HG02938 (cell line): ENCODE results near the gene SPRR2G.
"Not testable (repeated sequence)": the region's sequence is repeated elsewhere in the genome, so short reads cannot be mapped to it uniquely, and the experiment has no call there.

Experiments used
- ATAC-seq: cut with Tn5 transposase; IDR thresholded peaks from one replicate; pipeline ENCODE4 v1.9.1; 2021; ENCODE audit warnings: mild to moderate bottlenecking, moderate library complexity; ENCODE audit not compliant: unreplicated experiment

The SPRR2G gene

GRCh38 chr1:153150846-153151245 is at the start of gene SPRR2G:
TSS of gene SPRR2G (minus strand) at chr1:153150890. CDS start at chr1:153150110, 780 bp downstream.
- ATAC-seq: no peak

DNA sequence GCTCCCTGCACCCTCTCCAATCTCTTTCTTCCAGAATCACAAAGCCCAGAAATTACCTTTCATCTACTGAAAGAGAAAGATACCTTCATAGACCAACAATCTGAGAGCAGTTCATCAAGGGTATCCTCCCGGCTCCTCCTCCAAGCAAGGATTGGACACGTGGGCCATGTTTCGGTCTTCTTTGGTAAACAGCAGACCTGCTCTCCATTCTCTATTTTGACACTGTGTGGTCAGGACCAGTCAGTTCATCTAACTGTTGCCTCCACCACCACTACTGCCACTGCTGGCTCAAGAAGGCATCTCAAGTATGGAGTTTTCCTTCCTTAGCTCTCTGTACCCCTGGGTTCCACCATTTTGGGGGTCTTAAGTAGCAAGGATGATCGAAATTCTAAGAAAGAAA is 44.5 kb upstream of the SPRR2G start:
- no peak for ATAC-seq

GRCh38 chr1:153194331-153195050 is 43.8 kb upstream of the SPRR2G start:
- no peak for ATAC-seq

GRCh38 chr1:153192697-153193096 is 42.0 kb upstream of the SPRR2G start:
- ATAC-seq: no peak

DNA sequence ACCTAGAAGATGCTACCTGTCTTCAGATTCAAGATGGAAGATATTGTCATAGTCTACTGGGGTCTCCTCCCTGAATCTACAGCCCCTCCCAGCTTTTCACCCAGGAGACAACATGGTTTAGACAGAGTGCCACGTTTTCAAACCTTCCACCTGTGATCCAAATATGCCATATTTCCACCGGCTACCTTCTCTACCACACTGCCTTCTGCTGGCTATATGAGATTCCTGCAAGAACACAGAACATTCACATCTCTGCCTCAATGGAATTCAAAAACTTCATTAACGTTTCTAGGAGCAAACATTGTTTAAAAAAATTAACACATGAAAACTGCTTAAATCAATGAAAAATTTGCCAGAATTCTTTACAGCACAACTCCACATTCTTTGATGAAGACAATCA is 39.7 kb upstream of the SPRR2G start:
- no peak for ATAC-seq

- not testable (repeated sequence) for ATAC-seq
Measured at GRCh38 chr1:153188301-153188700, 37.6 kb upstream of the SPRR2G start.

DNA sequence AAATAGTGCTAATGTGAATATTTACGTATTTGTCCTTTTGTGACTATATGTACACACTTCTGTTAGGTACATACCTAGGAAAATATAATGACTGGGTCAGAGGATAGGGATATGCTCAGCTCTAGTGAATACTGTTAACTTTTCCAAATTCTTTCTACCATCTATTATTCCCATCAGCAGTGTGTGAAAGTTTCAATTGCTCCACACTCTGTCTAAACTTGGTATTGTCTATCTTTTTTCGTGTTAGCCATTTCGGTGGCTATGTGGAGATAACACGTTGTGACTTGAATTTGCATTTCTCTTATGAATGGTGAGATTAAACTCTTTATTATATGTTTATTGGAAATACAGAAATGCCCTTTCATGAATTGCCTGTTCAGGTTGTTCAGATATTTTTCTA is 29.9 kb upstream of the SPRR2G start:
- no peak for ATAC-seq

DNA sequence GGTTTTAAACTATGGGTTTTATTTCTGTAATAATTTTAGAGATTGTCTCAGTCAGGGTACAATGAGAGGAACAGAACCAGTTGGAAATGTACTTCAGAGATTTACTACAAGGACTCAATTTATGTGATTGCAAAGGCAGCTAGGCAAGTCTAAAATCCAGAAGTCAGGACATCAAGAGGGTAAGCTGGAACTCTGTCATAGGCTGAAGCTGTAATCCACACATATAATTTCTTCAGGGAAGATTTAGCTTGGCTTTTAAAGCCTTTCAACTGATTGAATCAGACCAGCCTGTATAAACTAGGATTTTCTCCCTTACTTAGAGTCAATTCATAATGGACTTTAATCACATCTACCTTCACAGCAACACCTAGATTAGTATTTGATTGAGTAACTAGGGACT is 28.2 kb upstream of the SPRR2G start:
- ATAC-seq: no peak

DNA sequence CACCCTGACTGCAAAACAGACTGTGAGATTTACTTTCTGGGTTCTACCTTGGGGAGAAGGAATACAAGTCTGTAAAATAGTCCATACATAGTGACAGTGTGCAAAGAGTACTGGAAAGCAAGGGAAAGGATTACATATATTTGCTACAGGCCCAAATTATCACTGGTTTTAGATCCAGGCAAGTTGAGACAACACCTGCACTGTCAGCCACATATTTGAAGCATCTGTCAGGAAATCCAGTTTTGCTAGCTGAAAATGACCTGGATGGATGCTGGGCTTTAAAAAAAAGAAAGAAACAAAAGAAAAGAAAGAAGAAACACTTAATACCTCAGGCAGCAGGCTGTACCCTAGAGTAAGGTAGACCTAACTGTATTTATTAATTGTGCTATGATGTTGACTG is 23.9 kb upstream of the SPRR2G start:
- no peak for ATAC-seq

GRCh38 chr1:153168686-153169085 is 18.0 kb upstream of the SPRR2G start:
- no peak for ATAC-seq

DNA sequence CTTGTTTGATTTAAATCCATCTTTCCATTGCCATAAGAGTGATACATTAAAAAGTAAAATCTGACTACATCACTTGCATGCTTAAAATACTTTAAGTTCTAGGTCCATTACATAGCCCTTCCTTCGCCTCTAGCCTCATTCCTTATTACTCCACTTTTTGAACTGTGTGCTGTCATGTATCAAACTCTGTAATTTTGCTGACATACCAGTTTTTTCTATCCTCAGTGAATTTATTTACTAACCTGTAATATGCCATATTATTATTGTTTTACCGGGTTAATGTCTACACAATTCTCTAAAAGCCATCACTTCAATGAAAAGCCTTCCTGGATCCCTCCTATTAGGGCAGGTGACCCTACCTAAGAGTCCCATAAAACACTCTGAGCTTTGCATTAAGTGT is 4.9 kb upstream of the SPRR2G start:
- no peak for ATAC-seq

GRCh38 chr1:153152481-153152880 is 1.8 kb upstream of the SPRR2G start:
- ATAC-seq: no peak

- no peak for ATAC-seq
Measured at GRCh38 chr1:153141377-153141776, 9.3 kb downstream of the SPRR2G start.

DNA sequence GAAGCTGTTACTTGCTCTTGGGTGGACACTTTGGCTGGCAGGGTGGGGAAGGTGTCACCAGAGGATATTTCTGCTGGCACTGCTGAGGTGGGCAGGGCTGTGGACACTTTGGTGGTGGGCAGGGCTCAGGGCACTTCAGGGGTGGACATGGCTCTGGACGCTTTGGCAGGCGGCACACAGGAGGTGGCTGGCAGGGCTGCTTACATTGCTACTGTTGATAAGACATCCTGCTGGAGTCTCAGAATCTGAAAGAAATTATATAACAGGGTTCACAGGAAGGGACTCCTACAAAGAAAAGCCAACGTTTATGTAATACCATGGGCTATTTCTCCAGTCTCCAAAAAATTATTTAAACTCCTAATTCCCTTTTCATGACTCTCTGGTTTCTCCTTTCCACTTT is 10.2 kb downstream of the SPRR2G start:
- no peak for ATAC-seq

- ATAC-seq: no peak
Measured at GRCh38 chr1:153133743-153134142, 16.9 kb downstream of the SPRR2G start.

GRCh38 chr1:153133267-153133666 is 17.4 kb downstream of the SPRR2G start:
- no peak for ATAC-seq

GRCh38 chr1:153128688-153129087 is 22.0 kb downstream of the SPRR2G start:
- ATAC-seq: not testable (repeated sequence)

GRCh38 chr1:153127296-153127695 is 23.4 kb downstream of the SPRR2G start:
- no peak for ATAC-seq

DNA sequence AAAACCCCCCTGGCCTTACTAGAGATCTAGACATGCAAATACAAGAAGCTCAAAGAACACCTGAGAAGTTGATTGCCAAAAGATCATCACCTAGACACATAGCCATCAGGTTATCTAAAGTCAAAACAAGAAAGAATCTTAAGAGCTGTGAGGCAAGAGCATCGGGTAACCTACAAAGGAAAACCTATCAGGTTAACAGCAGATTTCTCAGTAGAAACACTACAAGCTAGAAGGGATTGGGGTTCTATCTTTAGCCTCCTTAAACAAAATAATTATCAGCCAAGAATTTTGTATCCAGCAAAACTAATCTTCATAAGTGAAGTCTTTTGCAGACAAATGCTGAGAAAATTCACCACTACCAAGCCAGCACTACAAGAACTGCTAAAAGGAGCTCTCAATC is 25.2 kb downstream of the SPRR2G start:
- no peak for ATAC-seq

DNA sequence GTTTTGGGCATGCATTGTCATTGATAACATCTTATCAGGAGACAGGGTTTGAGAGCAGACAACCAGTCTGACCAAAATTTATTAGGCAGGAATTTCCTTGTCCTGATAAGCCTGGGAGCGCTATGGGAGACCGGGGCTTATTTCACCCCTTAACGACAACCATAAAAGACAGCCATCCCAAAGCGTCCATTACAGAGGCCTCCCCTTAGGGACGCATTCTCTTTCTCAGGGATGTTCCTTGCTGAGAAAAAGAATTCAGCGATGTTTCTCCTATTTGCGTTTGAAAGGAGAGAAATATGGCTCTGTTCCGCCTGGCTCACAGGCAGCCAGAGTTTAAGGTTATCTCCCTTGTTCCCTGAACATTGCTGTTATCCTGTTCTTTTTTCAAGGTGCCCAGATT is 26.9 kb downstream of the SPRR2G start:
- ATAC-seq: not testable (repeated sequence)

- no peak for ATAC-seq
Measured at GRCh38 chr1:153122831-153123421, 27.8 kb downstream of the SPRR2G start.

DNA sequence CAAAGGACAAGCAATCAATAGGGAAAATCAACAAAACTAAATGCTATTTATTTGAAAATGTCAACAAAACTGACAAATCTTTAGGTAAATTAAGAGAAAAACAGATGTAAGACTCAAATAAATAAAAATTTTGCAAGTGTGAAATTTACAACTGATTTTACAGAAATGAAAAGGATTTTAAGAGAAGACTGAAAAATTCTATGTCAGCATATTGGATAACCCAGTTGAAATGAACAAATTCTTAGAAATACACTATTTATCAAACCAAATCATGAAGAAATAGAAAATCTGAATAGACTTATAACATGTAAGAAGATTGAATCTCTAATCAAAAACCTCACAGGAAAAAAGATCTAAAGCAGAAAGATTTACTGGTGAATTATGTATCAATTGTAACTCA is 29.7 kb downstream of the SPRR2G start:
- no peak for ATAC-seq

DNA sequence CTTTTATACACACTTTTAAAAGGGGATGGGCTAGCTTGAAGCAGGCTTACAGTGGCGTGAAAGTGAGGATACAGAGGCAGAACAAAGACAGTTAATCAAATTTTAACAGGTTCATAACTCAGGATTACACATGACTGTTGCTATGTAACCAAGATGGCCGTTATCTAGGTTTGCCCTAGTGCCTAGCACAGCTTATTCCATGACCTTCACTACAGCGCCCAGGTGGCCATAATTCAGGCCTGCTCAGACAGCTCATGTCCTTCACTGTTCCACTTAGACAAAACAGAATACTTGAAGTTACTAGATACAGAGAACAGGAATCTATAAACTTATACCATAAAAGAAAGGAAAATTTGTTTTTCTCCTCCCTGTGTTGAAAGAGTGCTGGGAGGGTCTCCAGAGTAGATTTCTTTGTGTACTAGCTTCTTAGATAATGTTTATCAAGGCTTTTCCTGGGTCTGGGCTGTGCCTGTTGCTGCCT is 31.2 kb downstream of the SPRR2G start:
- ATAC-seq: no peak
